ENCODE data around the gene MTMR10.

The MTMR10 gene

GRCh38 chr15:30956216-30957124 lies 35.0 kb downstream of the MTMR10 start:
- DNase-seq = no peak

- no peak for DNase-seq
These were observed 36.8 kb downstream of the MTMR10 start for GRCh38 chr15:30954674-30955073.

- DNase-seq = no peak
These were observed 37.6 kb downstream of the MTMR10 start for GRCh38 chr15:30953731-30954378.

- no peak for DNase-seq
These were observed 38.2 kb downstream of the MTMR10 start for GRCh38 chr15:30953183-30953582.

GRCh38 chr15:30943654-30944335 lies 47.6 kb downstream of the MTMR10 start:
- no peak for DNase-seq

- no peak for DNase-seq
These were observed 49.9 kb downstream of the MTMR10 start for GRCh38 chr15:30941520-30941919.

GRCh38 chr15:30940359-30940758 lies 51.1 kb downstream of the MTMR10 start:
- no peak for DNase-seq

GRCh38 chr15:30939161-30939560 lies 52.3 kb downstream of the MTMR10 start:
- DNase-seq = no peak

GRCh38 chr15:30933293-30933692 lies 58.1 kb downstream of the MTMR10 start:
- no peak for DNase-seq

GRCh38 chr15:30930422-30930821 lies 61.0 kb downstream of the MTMR10 start:
- DNase-seq = no peak

GRCh38 chr15:30929982-30930381 lies 61.4 kb downstream of the MTMR10 start:
- no peak for DNase-seq

- peak; percentile 48 for DNase-seq
These were observed 62.3 kb downstream of the MTMR10 start for GRCh38 chr15:30929064-30929669.

- DNase-seq = no peak
These were observed 63.4 kb downstream of the MTMR10 start for GRCh38 chr15:30928076-30928475.

GRCh38 chr15:30927148-30927761 lies 64.2 kb downstream of the MTMR10 start:
- DNase-seq = no peak

GRCh38 chr15:30926161-30926560 lies 65.3 kb downstream of the MTMR10 start:
- no peak for DNase-seq

- no peak for DNase-seq
These were observed 65.7 kb downstream of the MTMR10 start for GRCh38 chr15:30925686-30926085.

- DNase-seq = no peak
These were observed 67.1 kb downstream of the MTMR10 start for GRCh38 chr15:30924353-30924752.

GRCh38 chr15:30923429-30923828 lies 68.0 kb downstream of the MTMR10 start:
- no peak for DNase-seq

- DNase-seq = no peak
These were observed 68.7 kb downstream of the MTMR10 start for GRCh38 chr15:30922480-30923311.

- no peak for DNase-seq
These were observed 69.5 kb downstream of the MTMR10 start for GRCh38 chr15:30921781-30922479.

GRCh38 chr15:30921106-30921505 lies 70.3 kb downstream of the MTMR10 start:
- DNase-seq = no peak

Data from NCI-H1417 treated with DMSO at 0.1 percent for 48 hours (cell line).